Upper lobe of left lung (tissue), 6 donors: ENCODE measurements around the gene CPVL. TPM values are rescaled to one million over a fixed set of nuclear protein-coding genes. Genes with fewer than 3 reads are reported as not detected.

Experiments used
- ATAC-seq, 2 donors: fragments of 200-7000 bp; cut with Tn5 transposase; one replicate each; pipeline ENCODE4 v1.9.1; 2022; ENCODE audit warnings: mild to moderate bottlenecking in 2 of 2, moderate library complexity in 2 of 2; ENCODE audit not compliant: low FRiP score in 2 of 2
- DNase-seq, 2 donors: peaks; one replicate each; pipeline ENCODE4 v3.0.0-alpha.2; 2019 to 2020
- H3K27ac ChIP-seq, 4 donors: fragments of 200-600 bp; sonication (generic); one replicate each; pipeline ENCODE4 v1.5.1; 2016 to 2019
- H3K27me3 ChIP-seq, 4 donors: fragments of 200-600 bp; sonication (generic); one replicate each; pipeline ENCODE4 v1.5.1; 2017 to 2019
- H3K36me3 ChIP-seq, 4 donors: fragments of 200-600 bp; sonication (generic); one replicate each; pipeline ENCODE4 v1.5.1; 2016 to 2019
- H3K4me1 ChIP-seq, 4 donors: fragments of 200-600 bp; sonication (generic); one replicate each; pipeline ENCODE4 v1.5.1; 2018 to 2019
- H3K4me3 ChIP-seq, 4 donors: fragments of 200-600 bp; sonication (generic); one replicate each; pipeline ENCODE4 v1.5.1; 2017 to 2019; ENCODE audit warnings: mild to moderate bottlenecking in 2 of 4, moderate library complexity in 1 of 4
- H3K9me3 ChIP-seq, 4 donors: fragments of 200-600 bp; sonication (generic); one replicate each; pipeline ENCODE4 v1.5.1; 2018 to 2019
- CTCF ChIP-seq, 6 experiments: fragments of 450-650 bp in 4 of 6; fragments of 200-600 bp in 2 of 6; sonication (generic) in 2 of 6; IDR thresholded peaks; one replicate each; pipeline ENCODE4 v1.5.1; 2016 to 2019; ENCODE audit warnings: antibody characterized with exemption in 6 of 6
- EP300 ChIP-seq, 4 donors: sonication (generic); formaldehyde crosslinking; IDR thresholded peaks; one replicate each; pipeline ENCODE4 v1.5.1; 2017; ENCODE audit warnings: antibody characterized with exemption in 4 of 4, control low read depth in 2 of 4
- POLR2A ChIP-seq, 4 donors: fragments of 450-650 bp; IDR thresholded peaks; one replicate each; pipeline ENCODE4 v1.5.1; 2016 to 2017; ENCODE audit warnings: antibody characterized with exemption in 4 of 4, mild to moderate bottlenecking in 2 of 4
- POLR2AphosphoS5 ChIP-seq, 2 donors: sonication (generic); formaldehyde crosslinking; IDR thresholded peaks; one replicate each; pipeline ENCODE4 v1.5.1; 2017; ENCODE audit warnings: antibody characterized with exemption in 2 of 2
- WGBS, 2 donors: methylation state at CpG; one replicate each; pipeline ENCODE4 v1.1.5; 2017 to 2018; 5-methylcytosine and 5-hydroxymethylcytosine counted together
- total RNA-seq, 6 donors: library from RNA; depleted of rRNA in 4 of 6; stranded (reverse); fragments of >200 nt in 4 of 6; gene quantifications; one replicate each; pipeline versions ENCODE4 v1.1.0 to v1.2.1, GENCODE V29; 2016 to 2021
- donor health status: DM: no; HTN: no; CAD: no; lungs with moderate emphysema.
- donor health status: DM: no; HTN: yes; CAD: no; lungs with severe emphysema.

CPVL gene
- total RNA-seq, 6 donors from 2014 or later = 4.6 to 47.4 (median 23.2) TPM

- Histone ChIP-seq H3K27ac (no peak overlapping the region), H3K36me3 (no peaks in the 10 kb centered on the region), H3K9me3 (no peaks in the 10 kb centered on the region), H3K27me3 (peaks cover 0 to 4% (median 0%) of the 10 kb centered on the region in 4 donors), H3K4me1 (peaks cover 13 to 30% (median 23%) of the 10 kb centered on the region in 4 donors), H3K4me3 (no peak overlapping the region)
- no peak for ATAC-seq
- DNase-seq = no peak
- TF ChIP-seq POLR2A (IDR thresholded peaks at IDR 0.05) (no peak), EP300 (IDR thresholded peaks at IDR 0.05) (no peak), CTCF (IDR thresholded peaks at IDR 0.05) (no peak), POLR2AphosphoS5 (IDR thresholded peaks at IDR 0.05) (no peak)
- WGBS, 2 donors = 87 to 98% methylated on average over 8 of the region's 8 CpGs
These were observed 46.5 kb upstream of the CPVL start for GRCh38 chr7:29192811-29193210.

- 71 to 93% methylated on average over 1 of the region's 1 CpG for WGBS, 2 donors
- ATAC-seq (no peak), DNase-seq (no peak)
- no peak for TF ChIP-seq CTCF (IDR thresholded peaks at IDR 0.05)
- TF ChIP-seq POLR2AphosphoS5 (IDR thresholded peaks at IDR 0.05) = no peak
- TF ChIP-seq POLR2A (IDR thresholded peaks at IDR 0.05) = no peak
- TF ChIP-seq EP300 (IDR thresholded peaks at IDR 0.05) = no peak
- Histone ChIP-seq H3K27ac (no peak overlapping the region), H3K4me3 (no peak overlapping the region), H3K27me3 (peaks cover 0 to 4% (median 0%) of the 10 kb centered on the region in 4 donors), H3K9me3 (no peaks in the 10 kb centered on the region), H3K36me3 (no peaks in the 10 kb centered on the region), H3K4me1 (peaks cover 13 to 30% (median 23%) of the 10 kb centered on the region in 4 donors)
These were observed 46.0 kb upstream of the CPVL start for GRCh38 chr7:29192323-29192722.

DNA sequence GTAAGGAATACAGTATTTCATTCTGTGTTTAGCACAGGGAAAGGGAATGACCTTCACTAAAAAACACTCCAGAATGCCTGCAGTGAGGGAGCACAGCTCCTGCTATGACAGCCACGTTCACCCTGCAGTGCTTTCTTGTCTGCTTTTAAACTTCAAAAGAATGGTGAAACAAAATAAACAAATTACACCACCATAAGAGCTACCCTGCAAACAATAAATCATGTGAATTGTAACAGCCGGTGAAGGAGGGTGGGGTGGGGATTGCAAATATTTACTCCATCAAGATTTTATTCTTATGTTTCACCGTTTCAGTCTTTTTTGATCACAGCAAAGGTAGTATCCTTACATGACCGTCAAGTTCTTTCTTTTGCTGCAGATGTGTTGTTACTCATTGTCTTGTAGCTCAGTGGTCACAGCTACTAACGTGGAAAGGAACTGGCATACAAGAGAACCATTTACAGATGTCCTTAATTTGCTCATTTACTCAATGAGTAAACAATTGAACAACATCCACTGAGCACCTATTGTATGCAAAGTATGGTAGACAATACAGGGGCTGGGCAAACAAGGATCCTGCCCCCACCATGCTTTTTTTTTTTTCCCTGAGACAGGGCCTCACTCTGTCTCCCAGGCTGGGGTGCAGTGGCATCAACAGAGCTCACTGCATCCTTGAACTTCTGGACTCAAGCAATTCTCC is 44.2 kb upstream of the CPVL start:
- Histone ChIP-seq H3K4me3 (no peak overlapping the region), H3K4me1 (peaks cover 11 to 28% (median 23%) of the 10 kb centered on the region in 4 donors), H3K27me3 (peaks cover 0 to 4% (median 0%) of the 10 kb centered on the region in 4 donors), H3K36me3 (no peaks in the 10 kb centered on the region), H3K9me3 (no peaks in the 10 kb centered on the region), H3K27ac (no peak overlapping the region)
- DNase-seq = no peak
- no peak for ATAC-seq
- TF ChIP-seq EP300 (IDR thresholded peaks at IDR 0.05) = no peak
- TF ChIP-seq POLR2AphosphoS5 (IDR thresholded peaks at IDR 0.05) = no peak
- no peak for TF ChIP-seq CTCF (IDR thresholded peaks at IDR 0.05)
- 42 to 57% methylated on average over 5 of the region's 5 CpGs for WGBS, 2 donors

- Histone ChIP-seq H3K4me1 (peaks cover 5 to 22% (median 20%) of the 10 kb centered on the region in 4 donors), H3K27me3 (peaks cover 0 to 4% (median 0%) of the 10 kb centered on the region in 4 donors), H3K27ac (no peak overlapping the region), H3K36me3 (no peaks in the 10 kb centered on the region), H3K9me3 (no peaks in the 10 kb centered on the region), H3K4me3 (no peak overlapping the region)
- no peak for TF ChIP-seq EP300 (IDR thresholded peaks at IDR 0.05)
- TF ChIP-seq CTCF (IDR thresholded peaks at IDR 0.05) = peak; percentile 60 to 81 (median 75)
- ATAC-seq (peak; percentile 73 to 77), DNase-seq (peak; percentile 50 to 70)
- 14 to 36% methylated on average over 2 to 16 of the region's 16 CpGs for WGBS, 2 donors
These were observed 43.4 kb upstream of the CPVL start for GRCh38 chr7:29189743-29190201.

DNA sequence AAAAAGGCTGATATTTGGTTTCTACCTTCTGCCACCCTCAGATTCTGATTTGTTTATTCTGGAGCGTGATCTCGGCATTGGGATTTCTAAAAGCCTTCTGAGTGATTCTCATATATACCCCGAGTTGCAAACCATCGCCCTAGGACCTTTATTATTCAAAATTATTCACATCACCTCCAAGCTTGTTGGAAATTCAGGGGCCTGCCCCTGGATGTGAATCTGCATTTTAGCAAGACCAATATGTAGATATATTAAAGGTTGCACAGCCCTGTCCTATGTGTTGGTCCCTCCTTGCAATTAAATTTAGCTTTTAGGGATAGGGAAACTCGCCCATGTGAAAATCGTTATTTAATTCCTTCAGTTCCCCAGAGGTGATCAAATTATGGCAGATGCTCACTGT is 39.3 kb upstream of the CPVL start:
- no peak overlapping the region for H3K27ac ChIP-seq
- ATAC-seq = no peak
- WGBS, 2 donors = 84 to 90% methylated on average over 6 of the region's 6 CpGs
- H3K36me3 ChIP-seq = no peaks in the 10 kb centered on the region
- H3K27me3 ChIP-seq = no peaks in the 10 kb centered on the region
- no peaks in the 10 kb centered on the region for H3K9me3 ChIP-seq
- no peak for DNase-seq
- no peak overlapping the region for H3K4me3 ChIP-seq
- no peak for TF ChIP-seq POLR2A (IDR thresholded peaks at IDR 0.05)
- no peak for TF ChIP-seq CTCF (IDR thresholded peaks at IDR 0.05)
- TF ChIP-seq POLR2AphosphoS5 (IDR thresholded peaks at IDR 0.05) = no peak
- no peak for TF ChIP-seq EP300 (IDR thresholded peaks at IDR 0.05)
- peaks cover 0 to 12% (median 11%) of the 10 kb centered on the region in 4 donors for H3K4me1 ChIP-seq
